PC-9 (cell line): ENCODE data around the gene OLIG2. TPM values are rescaled to one million over a fixed set of nuclear protein-coding genes. Genes with fewer than 3 reads are reported as not detected.

Experiments used
- BruUV-seq: library from RNA; stranded (reverse); fragments of 400-500 nt; replicated peaks from 2 replicates; lab custom pipeline; 2021; lab: Mats Ljungman, UMichigan
- CTCF ChIA-PET: fragments of 300-600 bp; sonication (Branson Sonifier 250); formaldehyde crosslinking; loops from one replicate; lab custom pipeline; 2022; ENCODE audit warnings: antibody characterized with exemption; lab: Charles Lee
- POLR2A ChIA-PET: fragments of 300-600 bp; sonication (Branson Sonifier 250); formaldehyde crosslinking; loops from one replicate; lab custom pipeline; 2022; ENCODE audit warnings: antibody characterized with exemption; ENCODE audit not compliant: unreplicated experiment; lab: Charles Lee
- DNase-seq, 2 experiments: peaks; one replicate each; pipeline versions ENCODE4 v3.0.0 to v3.0.0-alpha.2; 2015 to 2022; ENCODE audit warnings: mixed read lengths in 1 of 2
- H2AFZ ChIP-seq: fragments of 200-600 bp; sonication (generic); 2 replicates; pipeline ENCODE4 v1.8.1; 2017; ENCODE audit warnings: antibody characterized with exemption
- H3F3A ChIP-seq: fragments of 200-600 bp; sonication (generic); 2 replicates; pipeline ENCODE4 v1.8.1; 2017; ENCODE audit warnings: antibody characterized with exemption, mild to moderate bottlenecking, low read depth; ENCODE audit not compliant: insufficient read depth
- H3K27ac ChIP-seq: fragments of 200-600 bp; sonication (generic); 2 replicates; pipeline ENCODE4 v1.6.1; 2016; ENCODE audit warnings: mixed run types
- H3K27me3 ChIP-seq: fragments of 200-600 bp; sonication (generic); 2 replicates; pipeline ENCODE4 v1.6.1; 2016; ENCODE audit warnings: low read depth, mixed run types; ENCODE audit not compliant: insufficient read depth
- H3K36me3 ChIP-seq: fragments of 200-600 bp; sonication (generic); 2 replicates; pipeline ENCODE4 v1.6.1; 2016; ENCODE audit warnings: low read depth, mixed run types
- H3K4me1 ChIP-seq: fragments of 200-600 bp; sonication (generic); replicated peaks from 2 replicates; pipeline ENCODE4 v1.6.1; 2016; ENCODE audit warnings: mixed run types; ENCODE audit not compliant: insufficient read depth
- H3K4me2 ChIP-seq: fragments of 200-600 bp; sonication (generic); 2 replicates; pipeline ENCODE4 v1.6.1; 2017; ENCODE audit warnings: mixed run types
- H3K4me3 ChIP-seq: fragments of 200-600 bp; sonication (generic); 2 replicates; pipeline ENCODE4 v1.6.1; 2016; ENCODE audit warnings: mixed run types
- H3K79me2 ChIP-seq: fragments of 200-600 bp; sonication (generic); 2 replicates; pipeline ENCODE4 v1.6.1; 2017; ENCODE audit warnings: low read depth, mixed run types
- H3K9me2 ChIP-seq: fragments of 200-600 bp; sonication (generic); 2 replicates; pipeline ENCODE4 v1.8.1; 2017; ENCODE audit warnings: mild to moderate bottlenecking; ENCODE audit not compliant: insufficient read depth
- H3K9me3 ChIP-seq: fragments of 200-600 bp; sonication (generic); 2 replicates; pipeline ENCODE4 v1.8.1; 2016; ENCODE audit warnings: low read depth; ENCODE audit not compliant: insufficient read depth
- H4K20me1 ChIP-seq: fragments of 200-600 bp; sonication (generic); 2 replicates; pipeline ENCODE4 v1.8.1; 2017; ENCODE audit not compliant: insufficient read depth
- CTCF ChIP-seq: fragments of 200-600 bp; sonication (generic); conservative IDR thresholded peaks from 2 replicates; pipeline ENCODE4 v1.6.1; 2017; ENCODE audit warnings: mixed run types, antibody characterized with exemption, mild to moderate bottlenecking, moderate library complexity
- EZH2 ChIP-seq: fragments of 200-600 bp; sonication (generic); IDR thresholded peaks from 2 replicates; pipeline ENCODE4 v1.8.0; 2017; ENCODE audit warnings: antibody characterized with exemption, low read depth
- intact Hi-C: fragments of 100-400 bp; cut with micrococcal nuclease; formaldehyde crosslinking; loops from one replicate; pipeline ENCODE4 v1.10.0; 2022; ENCODE audit not compliant: unreplicated experiment
- total RNA-seq: library from RNA; stranded (reverse); gene quantifications from 2 replicates; pipeline ENCODE4 v1.2.3, GENCODE V29; 2021

Gene OLIG2
- total RNA-seq, 1 experiment from 2014 or later: not detected

GRCh38 chr21:33010931-33011330 is 14.8 kb upstream of the OLIG2 start:
- Histone ChIP-seq H3K27me3 (peaks cover 20% of the 10 kb centered on the region), H3K9me2 (no peaks in the 10 kb centered on the region), H4K20me1 (no peaks in the 10 kb centered on the region), H3K4me3 (no peak overlapping the region), H2AFZ (no peak overlapping the region), H3K4me2 (no peak overlapping the region), H3K9me3 (no peaks in the 10 kb centered on the region), H3F3A (no peaks in the 10 kb centered on the region), H3K4me1 (no peaks in the 10 kb centered on the region), H3K36me3 (no peaks in the 10 kb centered on the region), H3K79me2 (no peaks in the 10 kb centered on the region), H3K27ac (no peak overlapping the region)
- no peak for DNase-seq
- POLR2A ChIA-PET: no interaction called here
- TF ChIP-seq CTCF (no peak), EZH2 (no peak)
- intact Hi-C loops: no loop called here
- CTCF ChIA-PET: no interaction called here
- no TSS peak for BruUV-seq

GRCh38 chr21:33011462-33011861 is 14.3 kb upstream of the OLIG2 start:
- H4K20me1 ChIP-seq: no peaks in the 10 kb centered on the region
- TF ChIP-seq EZH2 (no peak), CTCF (no peak)
- no peaks in the 10 kb centered on the region for H3K4me1 ChIP-seq
- DNase-seq: peak in 1 of 2 experiments; percentile 47
- BruUV-seq: no TSS peak
- H3K79me2 ChIP-seq: no peaks in the 10 kb centered on the region
- no peaks in the 10 kb centered on the region for H3K36me3 ChIP-seq
- no peak overlapping the region for H3K4me3 ChIP-seq
- ChIA-PET POLR2A (no interaction called here), CTCF (no interaction called here)
- H3F3A ChIP-seq: no peaks in the 10 kb centered on the region
- no peaks in the 10 kb centered on the region for H3K9me2 ChIP-seq
- no peak overlapping the region for H2AFZ ChIP-seq
- H3K27ac ChIP-seq: no peak overlapping the region
- peaks cover 20% of the 10 kb centered on the region for H3K27me3 ChIP-seq
- no peak overlapping the region for H3K4me2 ChIP-seq
- H3K9me3 ChIP-seq: no peaks in the 10 kb centered on the region
- intact Hi-C loops: no loop called here

- Histone ChIP-seq H3K27me3 (peaks cover 16% of the 10 kb centered on the region), H3K27ac (no peak overlapping the region)
- CTCF ChIA-PET: no interaction called here
Measured at GRCh38 chr21:33013626-33014025, 12.1 kb upstream of the OLIG2 start.

More at GRCh38 chr21:33013626-33014025, 12.1 kb upstream of the OLIG2 start:
- no peaks in the 10 kb centered on the region for H3K79me2 ChIP-seq
- H3F3A ChIP-seq: no peaks in the 10 kb centered on the region
- DNase-seq: no peak
- TF ChIP-seq EZH2: no peak
- TF ChIP-seq CTCF: no peak
- no peak overlapping the region for H2AFZ ChIP-seq
- no TSS peak for BruUV-seq
- POLR2A ChIA-PET: no interaction called here
- no peaks in the 10 kb centered on the region for H3K9me2 ChIP-seq
- no peaks in the 10 kb centered on the region for H3K4me1 ChIP-seq
- H3K36me3 ChIP-seq: no peaks in the 10 kb centered on the region
- intact Hi-C loops: no loop called here
- H3K4me3 ChIP-seq: no peak overlapping the region
- H3K9me3 ChIP-seq: no peaks in the 10 kb centered on the region
- H4K20me1 ChIP-seq: no peaks in the 10 kb centered on the region
- H3K4me2 ChIP-seq: no peak overlapping the region
